ENCODE results near the gene HNRNPUL1.

DNA sequence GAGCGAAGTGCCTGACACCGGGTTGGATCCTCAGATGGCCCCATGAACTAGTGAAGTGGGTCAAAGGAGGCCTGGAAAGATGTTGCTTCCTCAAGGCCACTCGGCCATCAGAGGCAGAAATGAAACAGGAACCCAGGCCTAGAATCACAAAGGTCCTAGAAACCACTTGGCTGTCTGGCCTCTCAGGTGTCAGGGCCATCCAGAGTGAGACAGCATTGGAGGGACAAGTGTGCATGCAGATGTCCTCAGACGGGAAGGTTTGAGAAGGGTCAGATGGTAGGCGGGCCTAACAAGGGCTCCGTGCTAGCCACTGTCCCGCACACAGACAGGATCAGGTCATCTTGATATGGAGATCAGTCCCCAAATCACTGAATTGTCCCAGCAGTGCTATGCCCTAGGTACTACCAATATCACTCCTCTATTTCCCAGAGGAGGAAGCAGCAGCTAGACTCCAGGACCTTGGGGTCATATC, 60.1 kb downstream of the HNRNPUL1 start:
- TF ChIP-seq, protein P1, sequence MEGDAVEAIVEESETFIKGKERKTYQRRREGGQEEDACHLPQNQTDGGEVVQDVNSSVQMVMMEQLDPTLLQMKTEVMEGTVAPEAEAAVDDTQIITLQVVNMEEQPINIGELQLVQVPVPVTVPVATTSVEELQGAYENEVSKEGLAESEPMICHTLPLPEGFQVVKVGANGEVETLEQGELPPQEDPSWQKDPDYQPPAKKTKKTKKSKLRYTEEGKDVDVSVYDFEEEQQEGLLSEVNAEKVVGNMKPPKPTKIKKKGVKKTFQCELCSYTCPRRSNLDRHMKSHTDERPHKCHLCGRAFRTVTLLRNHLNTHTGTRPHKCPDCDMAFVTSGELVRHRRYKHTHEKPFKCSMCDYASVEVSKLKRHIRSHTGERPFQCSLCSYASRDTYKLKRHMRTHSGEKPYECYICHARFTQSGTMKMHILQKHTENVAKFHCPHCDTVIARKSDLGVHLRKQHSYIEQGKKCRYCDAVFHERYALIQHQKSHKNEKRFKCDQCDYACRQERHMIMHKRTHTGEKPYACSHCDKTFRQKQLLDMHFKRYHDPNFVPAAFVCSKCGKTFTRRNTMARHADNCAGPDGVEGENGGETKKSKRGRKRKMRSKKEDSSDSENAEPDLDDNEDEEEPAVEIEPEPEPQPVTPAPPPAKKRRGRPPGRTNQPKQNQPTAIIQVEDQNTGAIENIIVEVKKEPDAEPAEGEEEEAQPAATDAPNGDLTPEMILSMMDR (optimal IDR thresholded peaks at IDR 0.05 in 1 of 3, IDR thresholded peaks at IDR 0.05 in 1 of 3, conservative IDR thresholded peaks at IDR 0.05 in 1 of 3; ENCODE audit: extremely low read depth in 1 of 3, insufficient read depth in 2 of 3, low read length in 3 of 3) = no peak
- TF ChIP-seq EZH2 (IDR thresholded peaks at IDR 0.05; ENCODE audit: low read length) = no peak
